Fibroblast of skin of scalp (primary cell): ENCODE measurements around the gene TFR2. TPM values are rescaled to one million over a fixed set of nuclear protein-coding genes. Genes with fewer than 3 reads are reported as not detected.

Experiments used
- DNase-seq: peaks from one replicate; pipeline ENCODE4 v3.0.0-alpha.2; 2013
- polyA plus RNA-seq, 2 experiments: library from polyadenylated mRNA; unstranded; fragments of 120-200 nt; gene quantifications; one replicate each; pipeline ENCODE4 v1.2.1, GENCODE V29; 2013; ENCODE audit not compliant: insufficient read length in 2 of 2

Gene TFR2
- 2.3 TPM for polyA plus RNA-seq (2013, experiment 1 of 2; ENCODE audit: insufficient read length)
- polyA plus RNA-seq (2013, experiment 2 of 2; ENCODE audit: insufficient read length), result 2.0 TPM

GRCh38 chr7:100641463-100641859 lies at the start of gene TFR2:
Gene TFR2 (minus strand): TSS chr7:100641552. CDS start chr7:100641509, 43 bp downstream.
- DNase-seq, result no peak

GRCh38 chr7:100689230-100690135 lies 48.1 kb upstream of the TFR2 start:
- DNase-seq, result no peak

DNA sequence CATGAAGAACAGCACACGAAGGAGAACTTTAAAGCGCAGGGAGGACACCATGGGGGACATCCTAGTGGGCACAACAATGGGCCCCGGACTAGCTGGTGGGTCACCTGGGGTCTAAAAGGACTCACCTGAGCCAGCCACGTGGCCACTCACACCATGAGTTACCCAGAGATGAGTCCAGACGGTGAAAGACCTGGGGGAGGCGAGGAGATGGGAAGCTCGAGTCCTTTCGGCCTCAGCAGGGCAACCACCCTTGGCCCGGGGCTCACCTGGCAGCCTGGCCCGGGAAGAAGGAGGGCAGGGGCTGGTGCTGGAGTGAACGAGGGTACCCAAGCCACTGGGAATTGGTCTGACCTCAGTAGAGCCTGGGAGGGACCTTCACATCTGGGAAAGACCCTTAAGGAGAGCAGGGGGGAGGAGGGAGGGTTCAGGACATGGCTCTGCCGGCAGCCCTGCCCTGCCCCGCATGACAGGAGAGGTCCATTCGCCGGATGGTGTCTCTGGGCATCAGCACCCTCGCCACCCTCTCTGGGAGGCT lies 47.0 kb upstream of the TFR2 start:
- DNase-seq, result no peak

DNA sequence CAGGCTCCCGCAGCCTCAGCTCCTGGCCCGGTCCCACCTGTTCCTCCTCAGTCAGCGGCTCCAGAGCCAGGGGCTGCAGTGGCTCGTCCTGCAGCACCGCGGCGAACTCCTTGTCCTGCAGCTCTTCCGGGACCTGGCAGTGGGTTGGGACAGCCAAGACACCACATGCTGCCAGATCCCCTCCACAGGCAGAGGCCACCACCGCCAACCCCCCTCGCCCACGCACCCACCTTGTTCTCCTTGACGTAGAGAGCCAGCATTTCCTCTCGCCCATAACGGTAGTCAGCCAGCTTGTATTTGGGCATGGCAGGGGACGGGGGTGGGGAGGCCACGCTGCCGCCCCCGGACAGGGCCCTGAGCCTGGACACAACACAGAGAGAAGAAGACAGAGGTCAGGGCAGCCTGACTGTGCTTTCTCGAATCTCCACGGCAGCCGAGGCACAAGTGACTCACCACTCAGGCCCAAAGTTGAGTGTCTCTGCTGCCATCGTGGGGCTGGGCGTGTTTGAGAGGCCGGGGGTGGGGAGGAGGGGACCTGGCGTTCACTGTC lies 46.5 kb upstream of the TFR2 start:
- no peak for DNase-seq

- no peak for DNase-seq
These were observed 45.9 kb upstream of the TFR2 start for GRCh38 chr7:100687261-100687660.

- DNase-seq, result no peak
These were observed 45.5 kb upstream of the TFR2 start for GRCh38 chr7:100686822-100687211.

GRCh38 chr7:100686201-100686821 lies 45.0 kb upstream of the TFR2 start:
- DNase-seq, result no peak

DNA sequence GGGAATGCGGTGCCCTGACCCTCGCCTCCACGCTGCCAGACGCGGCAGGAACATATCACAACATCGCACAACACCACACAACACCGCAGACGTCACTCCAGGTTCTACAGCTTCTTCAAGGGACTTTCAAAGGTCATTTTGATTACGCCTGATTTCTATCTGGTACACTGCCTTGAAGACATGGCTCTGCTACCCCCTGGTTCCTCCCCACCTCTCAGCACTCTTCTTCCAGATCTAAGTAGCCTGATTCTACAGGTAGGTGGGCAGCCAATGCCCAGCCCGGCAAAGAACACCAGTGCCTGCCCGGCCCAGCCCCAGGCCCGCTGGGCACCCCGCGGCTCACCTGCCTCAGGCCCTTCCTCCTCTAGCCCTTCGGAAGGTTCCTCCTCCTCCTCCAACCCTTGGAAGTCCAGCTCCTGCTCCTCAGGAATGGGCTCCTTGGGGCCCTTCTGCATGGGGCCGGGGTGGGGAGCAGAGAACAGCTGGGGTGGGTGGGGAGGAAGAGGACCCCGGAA lies 44.3 kb upstream of the TFR2 start:
- DNase-seq, result no peak

GRCh38 chr7:100685049-100685605 lies 43.8 kb upstream of the TFR2 start:
- no peak for DNase-seq

DNA sequence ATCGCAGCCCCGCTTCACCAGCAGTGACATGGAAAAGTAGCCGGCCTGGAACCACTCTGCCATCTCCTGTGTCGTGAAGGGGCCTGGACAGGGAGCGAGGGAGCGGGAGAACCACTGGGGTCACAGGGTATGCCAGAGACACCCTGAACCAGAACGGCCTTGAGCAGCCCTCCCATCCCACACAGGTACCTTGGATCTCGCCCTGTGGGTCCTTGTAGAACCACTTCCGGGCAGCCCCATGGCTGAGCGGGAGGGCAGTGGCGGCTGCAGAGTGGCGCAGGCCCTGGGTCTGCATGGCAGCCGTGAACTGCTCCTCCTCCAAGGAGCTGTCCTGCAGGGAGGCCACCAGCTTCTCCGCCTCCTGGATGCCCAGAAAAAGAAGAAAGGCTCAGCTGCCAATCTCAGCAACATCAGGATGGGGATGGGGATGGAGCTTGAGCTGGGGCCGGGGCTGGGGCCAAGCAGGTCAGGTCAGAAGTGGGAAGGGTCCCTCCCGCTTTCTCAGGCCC lies 43.2 kb upstream of the TFR2 start:
- DNase-seq, result no peak

DNA sequence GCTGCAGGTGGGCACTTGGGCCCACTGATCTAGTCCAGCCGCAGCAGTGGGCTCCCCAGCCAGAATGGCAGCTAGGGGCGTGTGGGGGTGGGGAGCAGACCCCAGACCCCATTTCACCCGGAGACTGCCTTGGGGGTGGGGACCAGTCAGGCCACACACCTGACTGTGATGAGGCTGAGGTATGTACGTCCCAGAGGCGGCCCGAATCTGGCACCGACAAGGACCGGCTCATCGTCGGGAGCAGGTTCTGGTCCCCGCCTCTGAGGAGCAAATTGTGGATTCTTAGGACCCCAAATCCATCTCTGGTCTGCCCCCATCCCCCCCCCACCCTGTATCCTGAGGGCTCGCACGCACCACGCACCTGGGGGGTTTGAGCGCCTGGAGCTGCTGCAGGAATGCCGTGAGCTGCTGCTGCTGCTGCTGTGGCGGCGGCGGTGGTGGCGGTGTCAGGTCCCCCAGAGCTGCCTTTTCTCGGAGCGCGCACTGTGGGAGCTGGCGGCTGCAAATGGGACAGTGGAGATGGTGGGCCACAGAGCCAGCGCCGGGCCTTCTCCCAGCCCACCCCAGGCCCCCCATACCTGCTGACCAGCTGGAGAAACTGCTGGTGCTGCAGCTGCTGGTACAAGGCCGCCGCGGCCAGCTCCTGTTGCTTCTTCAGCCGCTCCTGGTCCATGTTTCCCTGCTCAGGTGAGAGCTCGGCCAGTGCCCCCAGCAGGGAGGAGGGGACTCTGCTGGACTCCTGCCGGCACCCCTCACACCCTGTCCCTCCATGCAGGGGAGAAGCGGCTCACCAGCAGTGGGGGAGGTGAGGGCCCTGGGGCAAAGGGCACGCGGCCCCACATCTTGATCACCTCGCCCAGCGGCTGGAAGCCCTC lies 42.5 kb upstream of the TFR2 start:
- no peak for DNase-seq

- no peak for DNase-seq
These were observed 41.8 kb upstream of the TFR2 start for GRCh38 chr7:100682991-100683658.

DNA sequence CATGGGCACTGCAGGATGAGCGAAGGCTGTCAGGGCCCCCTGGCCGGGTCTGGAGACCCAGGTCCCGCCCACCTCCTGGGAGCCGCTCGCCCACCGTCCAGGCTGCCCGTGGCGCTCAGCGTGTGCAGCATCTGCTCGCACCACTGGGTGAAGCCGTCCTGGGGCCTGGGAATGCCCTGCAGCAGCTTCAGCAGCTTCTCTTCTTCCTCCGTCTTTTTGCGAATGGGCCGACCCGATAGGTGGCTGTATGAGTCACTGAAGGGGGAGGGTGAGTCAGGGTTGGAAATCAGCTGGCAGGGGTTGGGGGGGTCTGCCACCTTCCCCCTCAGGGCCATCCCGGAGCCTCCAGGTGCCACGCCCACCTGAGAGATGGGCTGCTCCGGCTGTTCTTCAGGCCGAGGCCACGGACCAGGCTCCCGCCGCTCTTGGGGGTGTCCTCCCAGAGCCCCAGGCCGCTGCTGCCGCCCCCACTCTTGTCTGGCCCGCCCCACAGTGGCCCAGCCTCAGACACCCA lies 40.9 kb upstream of the TFR2 start:
- peak; percentile 25 for DNase-seq

DNA sequence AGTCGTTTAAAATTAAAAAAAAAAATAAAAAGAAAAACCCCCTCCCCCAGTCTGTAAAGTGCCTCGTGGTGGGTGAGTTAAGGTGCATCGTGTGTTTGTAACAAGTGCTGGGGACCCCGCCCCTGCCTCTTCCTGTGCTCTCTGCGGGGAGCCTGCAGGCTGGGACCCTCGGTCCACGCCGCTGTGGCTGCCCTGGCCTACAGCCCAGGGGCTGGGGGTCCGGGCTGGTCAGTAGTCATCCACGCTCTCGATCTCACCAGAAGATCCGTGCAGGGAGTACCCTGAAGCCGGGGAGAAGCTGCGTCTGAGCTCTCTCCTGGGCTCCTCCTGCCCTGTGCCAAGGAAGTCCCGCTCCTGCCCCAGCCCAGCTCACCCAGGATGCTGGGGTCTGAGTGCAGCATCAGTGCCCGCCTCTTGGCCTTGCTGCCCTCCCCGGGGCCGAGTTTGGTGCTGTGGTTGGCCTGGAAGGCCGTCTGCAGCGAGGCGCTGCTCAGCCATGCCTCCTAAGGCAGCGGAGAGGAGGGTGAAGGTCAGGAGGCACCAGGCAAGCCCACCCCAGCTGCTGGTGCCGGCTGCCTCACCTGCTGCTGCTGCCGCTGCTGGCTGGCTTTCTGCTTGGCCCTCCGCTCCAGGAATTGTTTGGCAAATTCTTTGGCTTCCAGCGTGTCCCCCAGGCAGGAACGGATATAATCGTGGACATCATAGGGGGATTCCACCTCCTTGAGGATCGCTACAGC lies 40.3 kb upstream of the TFR2 start:
- no peak for DNase-seq

- no peak for DNase-seq
These were observed 39.4 kb upstream of the TFR2 start for GRCh38 chr7:100680576-100681271.

- DNase-seq, result no peak
These were observed 38.7 kb upstream of the TFR2 start for GRCh38 chr7:100679927-100680575.

DNA sequence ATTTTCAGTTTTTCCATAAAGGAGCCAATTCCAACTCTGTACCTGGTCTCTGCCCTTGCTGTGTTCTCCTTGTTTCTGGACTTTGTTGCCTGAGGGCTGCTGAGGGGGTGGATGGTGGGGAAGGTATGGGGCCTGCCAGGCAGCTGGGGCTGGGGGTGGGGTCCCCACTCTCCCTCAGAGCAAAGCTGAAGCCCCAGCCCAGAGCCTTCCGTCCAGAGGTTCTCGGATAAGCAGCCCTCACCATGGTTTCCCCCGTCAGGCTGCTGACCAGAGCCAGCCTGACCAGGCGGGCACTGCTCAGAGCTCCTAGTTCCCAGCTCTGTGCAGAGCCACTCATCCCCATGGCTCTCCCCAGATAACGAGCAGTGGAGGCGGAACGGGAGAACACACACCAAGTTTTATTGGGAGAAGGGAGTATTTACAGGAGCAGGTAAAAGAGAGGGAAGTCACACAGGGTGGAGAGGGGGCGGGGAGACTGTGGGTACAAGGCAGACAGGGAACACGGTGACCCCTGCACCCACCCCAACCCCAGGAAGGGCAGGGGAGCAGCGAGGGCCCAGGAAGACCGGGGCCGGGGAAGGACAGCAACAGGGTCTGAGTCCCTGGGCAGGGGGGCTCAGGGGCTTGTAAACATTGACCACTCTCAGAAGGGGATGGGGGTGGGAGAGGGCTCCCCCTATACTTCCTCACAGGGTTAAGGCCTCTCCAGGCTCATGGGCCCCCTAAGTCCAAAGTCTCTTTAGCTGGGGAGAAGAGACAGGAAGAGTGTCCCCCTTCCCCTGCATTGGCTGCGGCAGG lies 38.0 kb upstream of the TFR2 start:
- no peak for DNase-seq
